NCI-H446 (cell line): Measurements from ENCODE around the gene LIPN.
A peak's percentile ranks its signal among the peaks of the same experiment; 100 is the strongest.

Source experiments
- DNase-seq, 2 experiments: peaks; one replicate each; lab custom pipeline; 2025; lab: John Stamatoyannopoulos, UW

LIPN gene

GRCh38 chr10:88783724-88784123 is 23.9 kb downstream of the LIPN start:
- no peak for DNase-seq

DNA sequence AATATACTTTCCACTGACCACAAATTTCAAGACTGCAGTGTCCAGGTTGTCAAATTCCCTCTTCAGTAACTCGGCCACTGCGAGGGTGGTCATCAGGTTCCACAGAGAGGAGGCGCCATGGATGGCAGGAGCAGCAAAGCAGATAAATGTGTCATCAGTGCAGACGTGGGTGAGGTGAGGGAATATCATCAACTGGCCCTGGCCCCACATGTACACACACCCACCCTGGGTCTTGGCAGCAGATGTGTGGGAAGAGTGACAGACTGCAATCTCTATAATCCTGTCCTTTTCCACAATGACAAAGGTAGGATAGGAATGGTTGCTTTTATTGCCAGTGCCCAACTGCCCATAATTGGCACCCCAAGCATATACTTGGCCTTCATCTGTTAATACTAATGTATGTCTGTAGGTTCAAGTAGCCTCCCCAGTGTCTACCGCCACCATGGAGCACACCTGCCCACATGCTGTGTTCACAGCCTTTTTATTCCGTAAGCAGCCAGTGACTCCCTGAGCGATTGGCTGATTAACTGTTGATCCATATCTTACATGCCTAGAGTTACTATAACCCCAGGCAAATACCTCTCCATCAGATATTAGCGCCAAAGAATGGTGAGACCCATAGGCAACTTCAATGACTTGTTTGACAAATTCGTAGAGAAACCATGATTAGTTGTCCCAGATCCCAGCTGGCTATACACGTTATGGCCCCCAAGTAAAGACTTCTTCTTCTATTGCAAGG is 26.4 kb downstream of the LIPN start:
- DNase-seq, result no peak

GRCh38 chr10:88787463-88787862 is 27.6 kb downstream of the LIPN start:
- no peak for DNase-seq

DNA sequence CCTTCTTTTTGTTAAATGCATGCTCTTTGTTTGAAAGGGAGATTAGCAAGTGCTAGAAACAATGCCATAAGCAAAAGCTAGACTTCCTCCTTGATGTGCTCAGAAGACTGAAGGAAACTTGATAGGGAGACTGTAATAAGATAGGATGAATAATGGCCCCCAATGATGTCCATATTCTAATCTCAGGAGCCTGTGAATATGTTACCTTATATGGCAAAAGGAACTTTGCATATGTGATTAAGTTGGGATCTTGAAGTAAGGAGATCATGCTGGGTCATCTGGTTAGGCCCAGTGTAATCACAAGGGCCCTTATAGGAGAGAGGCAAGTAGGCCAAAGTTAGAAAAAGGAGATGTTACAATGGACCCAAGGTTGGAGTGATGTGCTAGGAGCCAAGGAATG is 29.1 kb downstream of the LIPN start:
- no peak for DNase-seq

DNA sequence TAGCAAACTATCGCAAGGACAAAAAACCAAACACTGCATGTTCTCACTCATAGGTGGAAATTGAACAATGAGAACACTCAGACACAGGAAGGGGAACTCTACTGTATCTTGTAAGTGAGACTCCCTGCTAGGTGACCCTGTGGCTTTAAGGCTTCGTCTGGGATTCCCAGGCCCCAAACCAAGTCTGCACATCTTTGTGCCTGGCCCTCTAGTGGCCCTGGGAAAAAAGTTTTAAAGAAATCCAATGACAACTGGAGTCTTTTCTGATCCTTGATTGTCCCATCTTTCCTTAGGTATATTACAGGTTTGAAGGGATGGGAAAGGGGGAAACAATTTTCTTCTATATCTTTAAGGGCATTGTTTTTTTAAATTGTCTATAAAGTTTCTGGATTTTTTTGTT is 32.1 kb downstream of the LIPN start:
- peak in 1 of 2 experiments; percentile 3 for DNase-seq

DNA sequence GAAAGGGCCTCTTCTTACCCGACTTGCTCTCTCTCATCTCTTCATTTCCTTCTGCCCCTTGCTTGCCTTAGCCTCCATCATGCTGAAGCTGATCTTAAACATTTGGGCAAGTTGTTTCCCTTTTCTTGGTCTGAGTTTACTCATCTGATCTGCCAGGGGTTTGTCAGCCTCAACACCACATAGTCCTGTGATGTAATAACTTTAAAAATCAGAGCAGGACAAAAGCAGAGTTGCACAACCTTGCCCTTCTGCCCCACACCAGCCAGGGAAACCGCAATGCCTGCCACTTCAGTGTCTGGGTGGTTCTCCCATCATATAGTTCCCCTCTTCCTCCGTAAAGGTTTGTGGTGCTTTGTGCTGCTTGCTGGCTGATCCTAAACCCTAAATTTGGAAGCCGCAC is 32.8 kb downstream of the LIPN start:
- DNase-seq, result no peak

DNA sequence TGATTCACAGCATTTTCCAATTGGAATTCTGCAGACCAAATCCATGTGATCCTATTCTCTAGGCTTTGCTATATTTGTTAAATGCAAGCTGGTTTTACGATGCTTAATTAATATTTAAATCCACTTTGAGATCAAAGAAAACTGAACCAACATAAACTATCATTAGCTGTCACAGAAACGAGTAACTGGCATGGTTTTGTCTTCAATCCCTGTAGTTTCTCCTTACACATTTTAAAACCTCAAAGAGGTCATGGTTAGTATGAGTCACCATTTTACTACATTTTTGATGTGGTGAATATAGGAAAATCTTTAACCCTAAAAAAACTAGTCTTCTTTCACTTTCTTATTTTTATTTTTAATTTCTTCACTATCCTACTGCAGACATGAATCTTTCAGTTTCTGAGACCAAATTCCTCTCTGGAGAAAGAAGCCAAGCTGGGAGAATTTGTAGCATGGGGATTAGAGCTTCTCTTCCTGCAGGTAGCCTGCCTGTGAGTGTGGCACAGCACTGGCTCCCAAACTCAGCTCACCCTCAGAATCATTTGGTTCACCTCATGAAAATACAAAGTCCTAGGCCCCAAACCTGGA is 34.0 kb downstream of the LIPN start:
- no peak for DNase-seq

GRCh38 chr10:88794731-88795130 is 34.9 kb downstream of the LIPN start:
- DNase-seq, result no peak

DNA sequence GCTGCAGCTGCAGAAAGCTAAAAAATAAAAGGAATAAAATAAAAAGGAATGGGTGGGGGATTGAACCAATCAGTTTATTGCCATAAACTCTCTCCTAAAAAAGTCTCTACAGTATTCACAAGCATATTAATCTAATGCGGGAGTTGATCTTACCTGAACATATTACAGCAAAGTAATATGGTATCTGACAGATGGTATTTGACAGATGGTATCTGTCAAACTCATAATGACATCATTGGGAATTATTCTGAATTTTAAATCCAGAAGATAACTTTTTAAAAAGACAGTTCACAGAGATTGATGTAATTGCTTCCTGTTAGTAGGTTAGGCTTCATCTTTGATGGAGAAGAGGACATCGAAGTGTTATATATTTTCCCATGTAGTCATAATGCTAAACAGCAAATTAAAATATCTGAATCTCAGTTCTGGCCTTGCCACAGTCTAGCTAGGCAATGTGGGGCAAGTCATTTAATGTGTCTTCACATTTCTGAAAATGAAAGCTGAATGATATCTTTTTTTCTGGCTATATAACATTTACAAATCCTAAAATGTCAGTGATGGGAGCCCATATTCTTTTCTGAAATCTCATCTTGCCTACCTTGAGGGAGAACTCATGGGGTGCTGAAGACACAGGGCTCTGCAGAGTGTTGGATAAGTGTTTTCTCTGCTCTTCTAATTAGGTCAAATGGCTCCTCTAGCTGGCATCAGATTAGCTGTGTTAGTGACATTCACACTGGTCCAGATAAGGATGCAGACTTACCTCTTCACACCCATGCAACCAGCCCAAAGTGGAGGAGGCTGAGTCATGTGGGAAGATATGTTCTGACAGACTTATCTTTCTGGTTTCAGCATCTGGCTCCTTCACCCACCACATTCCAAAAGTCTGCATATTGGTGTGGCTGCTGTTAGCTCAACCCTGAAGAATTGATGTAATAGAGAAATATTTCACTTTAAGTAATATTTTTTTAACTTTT is 40.6 kb downstream of the LIPN start:
- no peak for DNase-seq

DNA sequence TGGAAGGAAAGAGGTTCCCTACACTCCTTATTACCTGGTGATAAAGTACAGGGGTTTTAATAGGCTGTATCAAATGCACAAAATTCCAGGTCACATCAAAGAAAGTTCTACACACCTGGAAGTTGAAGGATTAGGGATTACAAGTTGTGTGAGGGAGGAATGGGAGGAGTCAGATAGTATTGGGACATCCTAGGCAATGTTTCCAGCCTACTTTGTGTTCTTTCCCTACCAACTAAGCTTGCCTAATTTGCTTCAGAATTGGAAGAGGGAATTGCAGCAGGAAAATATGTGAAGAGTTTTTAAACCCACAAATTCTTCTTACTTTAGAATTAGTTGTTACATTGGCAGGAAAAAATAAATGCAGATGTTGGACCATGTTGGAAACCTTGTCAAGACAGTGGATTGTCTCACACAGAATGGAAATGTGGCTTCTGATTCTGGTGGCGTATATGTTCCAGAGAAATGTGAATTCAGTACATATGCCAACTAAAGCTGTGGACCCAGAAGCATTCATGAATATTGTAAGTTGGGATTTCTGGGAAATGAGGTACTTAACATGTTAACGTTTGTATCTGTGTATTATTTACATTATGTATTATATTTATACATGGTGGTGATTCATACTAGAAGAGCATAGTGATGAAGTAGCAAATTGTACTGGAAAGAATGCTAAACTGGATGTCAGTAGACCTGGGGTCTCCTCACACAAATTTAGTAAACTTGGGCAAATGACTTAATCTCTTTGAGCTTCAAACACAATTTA is 42.9 kb downstream of the LIPN start, which contains the start of gene LIPM:
TSS of gene LIPM (plus strand) at position 208 of the 763 bp plus-strand sequence. CDS start at position 375, 167 bp downstream.
- DNase-seq, result no peak

DNA sequence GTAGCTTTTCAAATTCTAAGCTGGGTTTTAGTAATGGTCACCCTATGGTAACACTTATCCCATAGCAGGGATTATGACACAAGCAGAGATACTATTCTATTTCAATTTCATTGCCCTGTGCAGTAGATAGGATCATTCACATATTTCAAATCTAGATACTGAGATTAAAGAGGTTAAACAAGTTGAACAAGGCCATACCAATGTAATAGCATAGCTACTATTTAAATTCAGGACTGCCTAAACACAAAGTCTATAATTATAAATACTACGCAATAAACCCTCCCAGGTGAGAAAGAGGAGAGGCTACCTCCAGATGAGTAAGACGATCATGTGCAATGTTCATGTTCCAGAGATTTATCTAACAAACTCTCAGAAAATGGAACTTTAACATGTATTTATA is 43.8 kb downstream of the LIPN start:
- DNase-seq, result no peak

DNA sequence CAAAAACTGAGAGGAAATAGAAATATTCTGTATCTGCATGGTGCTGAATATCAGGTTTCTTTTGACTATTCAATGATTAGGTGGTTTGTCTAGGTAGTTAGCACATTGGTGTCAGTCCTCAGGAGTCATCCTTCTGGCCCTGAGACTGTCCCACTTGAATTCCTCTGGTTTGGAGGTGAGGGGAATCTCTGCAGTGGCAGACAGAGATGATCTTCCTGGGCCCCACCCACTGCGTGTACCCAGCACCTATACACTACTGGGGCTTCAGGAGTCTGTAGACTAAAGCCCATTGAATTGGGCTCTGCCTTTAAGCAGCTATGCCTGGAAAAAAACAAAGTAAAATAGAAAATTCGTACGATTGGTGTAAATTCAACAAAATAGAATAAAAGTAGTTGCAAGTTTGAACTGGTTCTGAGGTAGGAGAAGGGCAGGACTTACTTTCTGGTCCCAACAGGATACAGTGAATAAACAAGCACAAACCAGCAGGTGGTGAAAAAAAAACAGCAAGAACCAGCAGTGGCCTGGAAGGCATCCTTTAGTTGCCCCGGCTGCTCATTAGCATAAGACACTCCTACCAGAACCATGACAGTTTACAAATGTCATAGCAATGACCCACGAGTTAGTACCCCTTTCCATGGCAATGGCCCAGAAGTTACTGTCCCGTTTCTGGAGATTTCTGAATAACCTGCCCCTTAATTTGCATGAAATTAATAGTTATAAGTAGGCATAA is 44.4 kb downstream of the LIPN start:
- no peak for DNase-seq

DNA sequence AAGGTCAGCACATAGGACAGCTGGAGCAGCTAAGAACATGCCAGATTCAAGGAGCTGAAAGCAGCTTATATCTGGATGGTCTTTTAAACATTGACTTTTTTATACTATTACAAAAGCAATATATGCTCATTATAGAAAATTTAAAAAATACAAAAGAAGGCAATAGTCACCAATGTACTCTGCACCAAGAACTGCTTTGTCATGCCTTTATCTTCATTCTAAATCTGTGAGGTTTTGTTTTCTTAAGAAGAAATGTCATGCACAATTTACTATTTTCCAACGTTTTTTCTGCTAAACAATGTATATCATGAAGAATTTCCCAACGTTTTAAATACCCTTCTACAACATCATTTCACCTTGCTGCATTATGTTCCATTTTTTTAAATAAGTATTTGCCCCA is 45.5 kb downstream of the LIPN start:
- no peak for DNase-seq

DNA sequence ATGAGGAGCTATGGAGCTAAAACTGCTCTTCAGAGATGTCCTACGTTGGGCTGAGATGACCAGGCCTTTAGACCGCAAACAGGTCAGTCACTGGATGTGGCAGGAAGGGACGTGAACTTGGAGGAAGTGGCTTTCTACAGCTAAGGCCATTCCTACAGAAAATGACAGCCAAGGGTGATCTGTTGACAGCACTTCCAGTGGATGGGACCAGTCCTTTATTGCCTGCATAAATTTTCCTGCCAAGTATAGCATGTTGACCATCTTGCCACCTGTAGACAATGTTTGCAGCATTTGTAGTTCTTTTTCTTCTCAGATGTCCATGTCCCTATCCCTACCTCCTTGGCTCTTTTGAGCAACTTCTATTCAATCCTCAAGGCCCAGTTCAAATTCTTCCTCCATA is 46.1 kb downstream of the LIPN start:
- no peak for DNase-seq

DNA sequence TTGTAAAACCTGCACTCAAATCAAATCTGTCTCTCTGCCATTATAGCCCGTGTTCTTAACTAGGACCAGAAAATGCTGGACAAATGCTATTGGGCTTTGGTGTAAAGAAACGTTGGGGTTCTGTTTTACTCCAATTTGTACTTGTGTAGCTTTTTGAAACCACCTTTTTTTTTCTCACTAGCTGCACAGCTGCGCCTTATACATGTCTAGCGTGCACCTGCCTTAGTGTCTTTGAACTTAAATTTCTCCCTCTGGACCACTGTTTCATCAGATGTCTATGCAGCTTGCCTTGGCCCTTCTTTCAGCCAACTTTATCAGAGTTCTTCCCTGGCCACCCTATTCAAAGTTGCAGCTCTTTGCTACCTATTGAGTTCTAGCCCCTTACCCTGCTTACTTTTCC is 49.8 kb downstream of the LIPN start:
- no peak for DNase-seq

DNA sequence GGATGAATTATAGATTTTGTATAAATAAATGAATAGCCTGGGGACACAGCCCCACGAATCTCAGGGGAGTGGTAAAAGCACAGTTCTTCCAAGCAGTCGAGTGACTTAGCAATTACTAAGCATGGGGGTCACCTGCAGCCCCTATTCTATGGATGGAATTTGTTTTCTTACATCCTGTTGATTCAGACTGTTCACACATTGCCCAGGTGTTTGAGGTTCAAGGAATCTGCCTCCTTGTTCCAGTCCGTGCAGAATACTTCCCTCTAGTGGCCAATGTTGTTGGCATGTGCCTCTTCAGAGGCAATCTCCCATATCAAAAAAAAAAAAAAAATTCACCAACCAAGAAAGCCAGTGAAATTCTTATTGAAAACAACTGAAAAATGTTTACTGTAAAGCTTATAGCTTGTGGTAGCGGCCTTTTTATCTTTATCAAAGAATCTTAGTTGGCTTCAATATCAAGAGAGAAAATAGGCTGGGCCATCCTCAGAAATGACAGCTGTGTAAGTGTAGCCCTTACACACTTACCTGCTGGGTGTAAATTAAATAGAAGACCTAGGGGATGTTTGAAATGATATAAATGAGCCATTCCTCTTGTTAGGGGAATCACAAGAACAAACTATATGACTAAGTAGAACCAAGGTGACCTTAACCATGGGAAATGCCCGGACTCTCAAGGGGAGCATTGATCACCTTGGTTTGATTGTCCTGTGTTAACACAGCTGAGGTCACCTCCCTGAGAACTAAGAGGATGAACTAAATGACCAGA is 50.6 kb downstream of the LIPN start:
- DNase-seq, result peak in 1 of 2 experiments; percentile 42

GRCh38 chr10:88813200-88813599 is 53.4 kb downstream of the LIPN start:
- DNase-seq, result no peak

DNA sequence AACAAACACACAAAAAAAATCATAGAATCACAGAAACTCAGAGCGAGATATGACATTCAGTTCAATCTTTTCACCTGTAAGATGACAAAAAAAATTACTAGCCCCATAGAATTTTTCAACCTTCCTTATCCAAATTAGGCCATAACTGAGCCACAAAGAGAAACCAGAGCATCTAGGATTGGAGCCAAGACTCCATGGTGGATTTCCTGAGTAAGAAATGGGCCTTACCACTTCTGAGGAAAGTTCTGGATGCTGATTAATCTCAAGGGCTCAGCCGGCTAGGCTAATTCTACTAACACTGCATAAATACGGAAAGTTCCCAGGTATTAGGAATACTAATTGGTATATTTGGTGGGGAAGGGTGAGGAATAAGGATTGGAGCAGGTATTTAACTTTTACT is 59.5 kb downstream of the LIPN start:
- DNase-seq, result no peak

DNA sequence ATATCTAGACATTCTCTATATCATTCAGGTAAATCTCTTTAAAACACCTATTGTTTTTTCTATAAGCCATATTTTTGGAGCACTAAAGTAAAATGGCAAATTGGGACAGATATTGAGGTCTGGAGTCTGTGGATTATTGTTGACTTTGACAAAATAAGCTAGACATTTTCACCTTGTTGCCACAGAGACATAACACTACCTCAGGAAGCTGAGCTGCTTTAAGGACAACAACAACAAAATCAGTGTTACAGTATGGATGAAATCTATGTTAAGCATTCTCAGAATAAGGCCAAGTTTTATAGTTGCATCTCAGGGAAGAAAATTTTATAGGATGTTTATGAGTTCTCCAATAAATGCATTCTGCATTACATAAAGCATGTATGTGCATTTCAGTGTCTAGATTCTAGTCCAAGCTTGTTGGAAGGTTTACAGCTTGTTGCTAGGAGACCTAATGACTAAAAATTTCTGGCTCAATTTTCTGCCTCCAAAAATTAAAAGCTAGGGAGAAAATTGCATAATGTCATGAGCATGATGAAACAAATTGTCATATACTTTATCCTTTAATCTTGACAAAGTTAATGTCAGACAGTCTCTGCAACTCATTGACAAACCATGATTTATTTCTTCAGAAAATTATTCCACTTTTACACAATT is 61.1 kb downstream of the LIPN start:
- peak in 1 of 2 experiments; percentile 8 for DNase-seq

DNA sequence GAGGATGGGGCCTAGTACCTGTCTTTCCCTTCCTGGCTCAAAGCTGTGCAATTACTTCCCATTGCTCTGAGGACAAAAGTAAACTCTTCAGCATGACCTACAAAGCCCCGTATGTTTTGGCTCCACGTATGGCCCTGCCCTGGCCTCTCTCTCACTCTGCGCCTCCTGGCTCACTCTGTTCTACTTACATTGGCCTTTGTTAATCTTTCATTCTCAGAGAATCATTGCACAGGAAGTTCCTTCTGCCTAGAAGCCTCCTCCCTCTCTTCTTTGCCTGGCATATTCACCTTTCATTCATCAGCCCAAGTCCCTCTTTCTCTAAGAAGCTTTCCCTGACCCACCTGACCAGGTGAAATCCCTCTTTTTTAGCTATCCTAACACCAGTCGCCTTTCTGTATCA is 66.6 kb downstream of the LIPN start:
- no peak for DNase-seq
